ENCODE measurements around the gene KPNA5. TPM values are rescaled to one million over a fixed set of nuclear protein-coding genes. Genes with fewer than 3 reads are reported as not detected.

KPNA5 gene
- total RNA-seq, 1 experiment from 2014 or later = 10.5 TPM

- Histone ChIP-seq H2BK5ac (ENCODE audit: insufficient read length, low read length) (no peak overlapping the region), H2BK12ac (ENCODE audit: insufficient read length, low read depth, low read length) (no peak overlapping the region), H2BK15ac (ENCODE audit: low read depth, low read length) (no peak overlapping the region), H2BK20ac (ENCODE audit: low read depth, low read length, poor library complexity, severe bottlenecking) (no peak overlapping the region), H3K27me3 (ENCODE audit: insufficient read depth, low read length) (no peaks in the 10 kb centered on the region), H4K91ac (ENCODE audit: insufficient read length, low read depth, low read length) (no peak overlapping the region), H2AK5ac (ENCODE audit: insufficient read length, low read length) (no peak overlapping the region), H3K23ac (ENCODE audit: insufficient read length, low read depth, low read length) (no peak overlapping the region), H3T11ph (ENCODE audit: low read length) (no peak overlapping the region), H4K8ac (replicated peaks; ENCODE audit: insufficient read length, low read depth, low read length) (no peak overlapping the region), H3K18ac (ENCODE audit: insufficient read length, low read depth, low read length) (no peak overlapping the region), H3K79me2 (ENCODE audit: insufficient read depth, low read length) (no peaks in the 10 kb centered on the region), H3K9ac (ENCODE audit: extremely low read depth, insufficient read length, low read length) (no peak overlapping the region), H3K79me1 (ENCODE audit: insufficient read depth, low read depth, low read length, poor library complexity, severe bottlenecking) (no peaks in the 10 kb centered on the region), H3K14ac (ENCODE audit: insufficient read depth, low read length) (no peak overlapping the region), H3K27ac (ENCODE audit: insufficient read length, low read depth, low read length) (no peak overlapping the region), H3K9me3 (ENCODE audit: control insufficient read depth, low read depth, low read length) (no peaks in the 10 kb centered on the region), H3K56ac (ENCODE audit: insufficient read length, low read depth, low read length) (no peak overlapping the region), H3K4me1 (ENCODE audit: insufficient read depth, low read length) (no peaks in the 10 kb centered on the region), H2AFZ (ENCODE audit: low read length) (no peak overlapping the region), H3K4me2 (ENCODE audit: insufficient read depth, insufficient read length, low read length) (no peak overlapping the region), H4K20me1 (ENCODE audit: control insufficient read depth, insufficient read depth, insufficient read length) (no peaks in the 10 kb centered on the region), H3K23me2 (ENCODE audit: insufficient read length, low read depth, low read length, poor library complexity, severe bottlenecking) (no peaks in the 10 kb centered on the region), H2BK120ac (ENCODE audit: low read depth, low read length, poor library complexity, severe bottlenecking) (no peak overlapping the region), H4K5ac (ENCODE audit: insufficient read length, low read depth, low read length) (no peak overlapping the region), H3K4ac (ENCODE audit: low read depth, low read length) (no peak overlapping the region)
- H3K9me3 Mint-ChIP-seq = no peaks in the 10 kb centered on the region; a peak in 2 of 5 replicates
- peaks cover 0 to 5% of the 10 kb centered on the region in 2 experiments; a peak in 2 of 4 replicates for H3K4me1 Mint-ChIP-seq
- H3K36me3 Mint-ChIP-seq (ENCODE audit: insufficient read depth in 1 of 3, low read depth in 3 of 3) = no peaks in the 10 kb centered on the region
- H3K27me3 Mint-ChIP-seq (ENCODE audit: low read depth) = no peaks in the 10 kb centered on the region; the same call in 1 of the 2 replicates
- H3K4me3 Mint-ChIP-seq = no peak overlapping the region
- no peak for DNase-seq
- WGBS (ENCODE audit: extremely low coverage, insufficient read length, low lambda C conversion rate) = no CpG with 5 or more reads among the region's 5 CpGs
- TF ChIP-seq CTCF (conservative IDR thresholded peaks at IDR 0.05) = no peak
- no peak overlapping the region; a peak in 1 of 7 replicates for H3K27ac Mint-ChIP-seq
These were observed 64.2 kb downstream of the KPNA5 start for GRCh38 chr6:116745176-116745575.

Data from H9 (cell line).